ENCODE results near the gene AMOTL2. TPM values are rescaled to one million over a fixed set of nuclear protein-coding genes. Genes with fewer than 3 reads are reported as not detected.

The AMOTL2 gene
- total RNA-seq, 1 experiment from 2014 or later, result 30.9 TPM

GRCh38 chr3:134377896-134378295, 3.6 kb upstream of the AMOTL2 start:
- peaks cover 3% of the 10 kb centered on the region; the same call in 1 of the 2 replicates for H3K4me1 ChIP-seq (ENCODE audit: insufficient read depth, low read length)
- WGBS (ENCODE audit: extremely low coverage, insufficient read length, low lambda C conversion rate), result no CpG with 5 or more reads among the region's 3 CpGs
- H4K20me1 ChIP-seq (ENCODE audit: control insufficient read depth, insufficient read depth, insufficient read length), result no peaks in the 10 kb centered on the region
- H3K9me3 ChIP-seq (ENCODE audit: control insufficient read depth, low read depth, low read length), result no peaks in the 10 kb centered on the region
- no peak overlapping the region for H3T11ph ChIP-seq (ENCODE audit: low read length)
- H3K79me2 ChIP-seq (ENCODE audit: insufficient read depth, low read length), result no peaks in the 10 kb centered on the region; the same call in 1 of the 2 replicates
- Mint-ChIP-seq H3K4me3 (no peak overlapping the region), H3K27ac (no peak overlapping the region), H3K36me3 (ENCODE audit: insufficient read depth in 1 of 3, low read depth in 3 of 3) (peaks cover 0 to 2% (median 0%) of the 10 kb centered on the region in 3 experiments; a peak in 3 of 7 replicates), H3K27me3 (ENCODE audit: low read depth) (peaks cover 64% of the 10 kb centered on the region), H3K4me1 (peaks cover 40 to 50% of the 10 kb centered on the region in 2 experiments), H3K9me3 (no peaks in the 10 kb centered on the region; a peak in 3 of 5 replicates)
- no peak overlapping the region for H3K56ac ChIP-seq (ENCODE audit: insufficient read length, low read depth, low read length)
- peaks cover 15% of the 10 kb centered on the region for H3K23me2 ChIP-seq (ENCODE audit: insufficient read length, low read depth, low read length, poor library complexity, severe bottlenecking)
- TF ChIP-seq CTCF (conservative IDR thresholded peaks at IDR 0.05), result no peak
- H4K8ac ChIP-seq (replicated peaks; ENCODE audit: insufficient read length, low read depth, low read length), result no peak overlapping the region
- H3K9ac ChIP-seq (ENCODE audit: extremely low read depth, insufficient read length, low read length), result no peak overlapping the region
- H3K23ac ChIP-seq (ENCODE audit: insufficient read length, low read depth, low read length), result no peak overlapping the region
- no peak overlapping the region for H3K27ac ChIP-seq (ENCODE audit: insufficient read length, low read depth, low read length)
- no peak overlapping the region for H4K5ac ChIP-seq (ENCODE audit: insufficient read length, low read depth, low read length)
- DNase-seq, result peak; percentile 23
- no peak overlapping the region for H2AFZ ChIP-seq (ENCODE audit: low read length)
- no peaks in the 10 kb centered on the region for H3K79me1 ChIP-seq (ENCODE audit: insufficient read depth, low read depth, low read length, poor library complexity, severe bottlenecking)
- H2BK5ac ChIP-seq (ENCODE audit: insufficient read length, low read length), result no peak overlapping the region
- H2BK120ac ChIP-seq (ENCODE audit: low read depth, low read length, poor library complexity, severe bottlenecking), result no peak overlapping the region
- peaks cover 10% of the 10 kb centered on the region; the same call in 1 of the 2 replicates for H3K27me3 ChIP-seq (ENCODE audit: insufficient read depth, low read length)
- H3K14ac ChIP-seq (ENCODE audit: insufficient read depth, low read length), result no peak overlapping the region
- no peak overlapping the region for H2AK5ac ChIP-seq (ENCODE audit: insufficient read length, low read length)
- H2BK20ac ChIP-seq (ENCODE audit: low read depth, low read length, poor library complexity, severe bottlenecking), result no peak overlapping the region
- no peak overlapping the region for H3K18ac ChIP-seq (ENCODE audit: insufficient read length, low read depth, low read length)
- H3K4me2 ChIP-seq (ENCODE audit: insufficient read depth, insufficient read length, low read length), result no peak overlapping the region
- no peak overlapping the region for H3K4ac ChIP-seq (ENCODE audit: low read depth, low read length)
- no peak overlapping the region for H2BK15ac ChIP-seq (ENCODE audit: low read depth, low read length)
- no peak overlapping the region for H4K91ac ChIP-seq (ENCODE audit: insufficient read length, low read depth, low read length)
- H2BK12ac ChIP-seq (ENCODE audit: insufficient read length, low read depth, low read length), result no peak overlapping the region

Measured in H9 (cell line).